SK-MEL-5 (cell line): ENCODE measurements around the gene FNBP1. TPM values are rescaled to one million over a fixed set of nuclear protein-coding genes. Genes with fewer than 3 reads are reported as not detected.
"Not testable (repeated sequence)": the region's sequence is repeated elsewhere in the genome, so short reads cannot be mapped to it uniquely, and the experiment has no call there.

Experiments used
- DNase-seq: peaks from one replicate; pipeline ENCODE4 v3.0.0-alpha.2; 2016; ENCODE audit warnings: low read depth, low spot score
- in situ Hi-C: cut with HindIII; loops from 2 replicates; pipeline ENCODE4 v1.10.0; 2016; ENCODE audit warnings: low sequenced_read_pairs, high pct_unique_total_duplicates, low pct_unique_long_range_greater_than_20kb
- total RNA-seq: library from RNA; depleted of rRNA; stranded (reverse); fragments of >200 nt; shearing (Covaris generic); gene quantifications from 2 replicates; pipeline ENCODE4 v1.2.3, GENCODE V29; 2014

FNBP1 gene
- total RNA-seq, 1 experiment from 2014 or later = 18.6 TPM

- DNase-seq = no peak
- in situ Hi-C loops = no loop called here
These were observed 55.9 kb downstream of the FNBP1 start for GRCh38 chr9:129987047-129987446.

GRCh38 chr9:129984589-129984988, 58.4 kb downstream of the FNBP1 start:
- DNase-seq, in situ Hi-C loops: not testable (repeated sequence)

GRCh38 chr9:129983891-129984290, 59.1 kb downstream of the FNBP1 start:
- no peak for DNase-seq
- in situ Hi-C loops = no loop called here

- in situ Hi-C loops = no loop called here
- DNase-seq = no peak
These were observed 61.6 kb downstream of the FNBP1 start for GRCh38 chr9:129981180-129981907.

GRCh38 chr9:129980224-129980623, 62.8 kb downstream of the FNBP1 start:
- DNase-seq, in situ Hi-C loops: not testable (repeated sequence)

- in situ Hi-C loops = no loop called here
- no peak for DNase-seq
These were observed 63.8 kb downstream of the FNBP1 start for GRCh38 chr9:129979071-129979745.

- in situ Hi-C loops = loop anchor here (25.0 kb wide), 1 partner anchor 89 kb away; the partner anchor contains the start of gene GPR107
- DNase-seq = no peak
These were observed 70.2 kb downstream of the FNBP1 start for GRCh38 chr9:129972816-129973215.

GRCh38 chr9:129968690-129969485, 74.1 kb downstream of the FNBP1 start:
- in situ Hi-C loops = loop anchor here (25.0 kb wide), 1 partner anchor 93 kb away; the partner anchor contains the start of gene GPR107
- no peak for DNase-seq

- no peak for DNase-seq
- in situ Hi-C loops = loop anchor here (25.0 kb wide), 1 partner anchor 97 kb away; the partner anchor contains the start of gene GPR107
These were observed 77.9 kb downstream of the FNBP1 start for GRCh38 chr9:129964901-129965734.

- in situ Hi-C loops = loop anchor here (25.0 kb wide), 1 partner anchor 99 kb away; the partner anchor contains the start of gene GPR107
- peak; percentile 91 for DNase-seq
These were observed 79.9 kb downstream of the FNBP1 start for GRCh38 chr9:129962889-129963703.

- in situ Hi-C loops = loop anchor here (25.0 kb wide), 1 partner anchor 100 kb away; the partner anchor contains the start of gene GPR107
- DNase-seq = peak; percentile 52
These were observed 80.5 kb downstream of the FNBP1 start for GRCh38 chr9:129962451-129962864.

- DNase-seq = no peak
- in situ Hi-C loops = loop anchor here (25.0 kb wide), 1 partner anchor 104 kb away; the partner anchor contains the start of gene GPR107
These were observed 84.2 kb downstream of the FNBP1 start for GRCh38 chr9:129958796-129959195.

- no peak for DNase-seq
- in situ Hi-C loops = loop anchor here (25.0 kb wide), 1 partner anchor 107 kb away; the partner anchor contains the start of gene GPR107
These were observed 88.0 kb downstream of the FNBP1 start for GRCh38 chr9:129954868-129955550.

GRCh38 chr9:129953736-129954135, 89.3 kb downstream of the FNBP1 start:
- in situ Hi-C loops = loop anchor here (25.0 kb wide), 1 partner anchor 109 kb away; the partner anchor contains the start of gene GPR107
- no peak for DNase-seq

GRCh38 chr9:129952337-129952736, 90.7 kb downstream of the FNBP1 start:
- no peak for DNase-seq
- in situ Hi-C loops = loop anchor here (25.0 kb wide), 1 partner anchor 110 kb away; the partner anchor contains the start of gene GPR107
